ENCODE results near the gene INTS11. TPM values are rescaled to one million over a fixed set of nuclear protein-coding genes. Genes with fewer than 3 reads are reported as not detected.

INTS11 gene
- polyA plus RNA-seq, 3 donors = 46.2 to 154 (median 49.6) TPM

DNA sequence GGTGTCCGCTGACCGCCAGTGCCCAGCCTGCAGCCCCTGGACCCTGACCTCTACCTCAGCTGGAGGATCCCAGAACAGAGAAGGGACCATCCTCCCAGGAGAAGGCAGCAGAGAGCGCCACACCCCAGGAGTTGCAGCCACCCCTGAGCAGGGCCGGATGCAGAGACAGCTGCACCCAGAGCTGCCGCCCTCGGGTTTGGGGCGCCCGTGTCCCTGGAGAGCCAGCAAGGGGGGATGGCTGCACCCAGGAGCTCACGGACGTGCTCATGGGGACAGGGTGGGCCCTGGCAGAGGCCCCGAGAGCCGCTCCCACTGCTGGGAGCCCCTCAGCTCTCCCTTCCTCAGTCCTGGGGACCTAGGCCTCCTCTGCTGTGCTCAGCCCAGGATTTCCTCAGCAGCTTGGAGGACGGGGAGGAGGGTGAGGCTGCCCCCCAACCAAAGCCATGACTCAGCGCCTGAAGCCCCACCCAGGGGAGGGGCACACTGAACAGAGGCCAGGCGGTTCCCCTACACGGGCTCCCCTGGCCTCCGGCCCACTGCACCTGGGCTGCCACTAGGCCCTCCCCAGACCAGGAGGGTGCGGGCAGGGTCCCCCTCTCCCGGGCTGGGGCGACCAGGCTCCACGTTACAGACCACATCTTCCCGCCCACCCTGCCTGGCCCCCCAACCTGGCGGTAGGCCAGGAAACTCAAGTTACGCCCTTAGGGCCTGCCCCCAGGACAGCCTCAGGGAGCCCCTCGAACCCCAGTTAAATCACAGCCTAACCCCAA lies 19.0 kb downstream of the INTS11 start:
- Histone ChIP-seq H3K36me3 (replicated peaks in 1 of 2; ENCODE audit: control insufficient read depth in 1 of 2, insufficient read depth in 2 of 2, low read length in 2 of 2) (peaks cover 4% of the 10 kb centered on the region in 2 donors), H3K27ac (ENCODE audit: low read depth in 1 of 2, low read length in 2 of 2) (peak overlapping the region; percentile 55 to 80), H3K79me2 (ENCODE audit: insufficient read depth, low read length) (peaks cover 46% of the 10 kb centered on the region), H3K9ac (ENCODE audit: insufficient read depth, low read length, poor library complexity, severe bottlenecking) (peak overlapping the region; percentile 81), H3K27me3 (ENCODE audit: control insufficient read depth in 2 of 2, insufficient read depth in 2 of 2, low read length in 2 of 2) (no peaks in the 10 kb centered on the region), H4K20me1 (ENCODE audit: insufficient read depth, low read length) (peaks cover 58% of the 10 kb centered on the region), H3K9me3 (replicated peaks in 1 of 2; ENCODE audit: control insufficient read depth in 1 of 2, insufficient read depth in 1 of 2, low read length in 2 of 2) (no peaks in the 10 kb centered on the region), H3K4me1 (ENCODE audit: control insufficient read depth in 1 of 2, insufficient read depth in 2 of 2, low read length in 2 of 2) (peaks cover 39 to 55% of the 10 kb centered on the region in 2 donors), H3K4me2 (replicated peaks; ENCODE audit: extremely low read depth, low read length, poor library complexity, severe bottlenecking) (peak overlapping the region; percentile 99), H2AFZ (ENCODE audit: insufficient read depth, low read depth, low read length, poor library complexity, severe bottlenecking) (peak overlapping the region; percentile 59), H3K4me3 (replicated peaks in 1 of 3; ENCODE audit: low read depth in 2 of 3, low read length in 3 of 3) (peak overlapping the region; percentile 12 to 91 (median 57))
- Mint-ChIP-seq H3K4me1 (peaks cover 36% of the 10 kb centered on the region), H3K4me3 (peak overlapping the region; percentile 81 to 90), H3K27me3 (ENCODE audit: low read depth in 3 of 3) (peaks cover 0 to 6% (median 2%) of the 10 kb centered on the region in 3 donors), H3K36me3 (peaks cover 0 to 5% of the 10 kb centered on the region in 2 donors), H3K9me3 (no peaks in the 10 kb centered on the region), H3K27ac (peak overlapping the region; percentile 54 to 91 (median 84))
- peak; percentile 66 to 77 (median 67) for DNase-seq
- TF ChIP-seq, protein P1, sequence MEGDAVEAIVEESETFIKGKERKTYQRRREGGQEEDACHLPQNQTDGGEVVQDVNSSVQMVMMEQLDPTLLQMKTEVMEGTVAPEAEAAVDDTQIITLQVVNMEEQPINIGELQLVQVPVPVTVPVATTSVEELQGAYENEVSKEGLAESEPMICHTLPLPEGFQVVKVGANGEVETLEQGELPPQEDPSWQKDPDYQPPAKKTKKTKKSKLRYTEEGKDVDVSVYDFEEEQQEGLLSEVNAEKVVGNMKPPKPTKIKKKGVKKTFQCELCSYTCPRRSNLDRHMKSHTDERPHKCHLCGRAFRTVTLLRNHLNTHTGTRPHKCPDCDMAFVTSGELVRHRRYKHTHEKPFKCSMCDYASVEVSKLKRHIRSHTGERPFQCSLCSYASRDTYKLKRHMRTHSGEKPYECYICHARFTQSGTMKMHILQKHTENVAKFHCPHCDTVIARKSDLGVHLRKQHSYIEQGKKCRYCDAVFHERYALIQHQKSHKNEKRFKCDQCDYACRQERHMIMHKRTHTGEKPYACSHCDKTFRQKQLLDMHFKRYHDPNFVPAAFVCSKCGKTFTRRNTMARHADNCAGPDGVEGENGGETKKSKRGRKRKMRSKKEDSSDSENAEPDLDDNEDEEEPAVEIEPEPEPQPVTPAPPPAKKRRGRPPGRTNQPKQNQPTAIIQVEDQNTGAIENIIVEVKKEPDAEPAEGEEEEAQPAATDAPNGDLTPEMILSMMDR (IDR thresholded peaks at IDR 0.05) = no peak
- WGBS (ENCODE audit: insufficient coverage) = 6% methylated on average over 23 of the region's 25 CpGs
- intact Hi-C loops (cut with micrococcal nuclease) = loop anchor here in 1 of 2 donors (5.0 kb wide), 2 partner anchors 72 to 477 kb away; partner anchors contain the start of gene AURKAIP1

DNA sequence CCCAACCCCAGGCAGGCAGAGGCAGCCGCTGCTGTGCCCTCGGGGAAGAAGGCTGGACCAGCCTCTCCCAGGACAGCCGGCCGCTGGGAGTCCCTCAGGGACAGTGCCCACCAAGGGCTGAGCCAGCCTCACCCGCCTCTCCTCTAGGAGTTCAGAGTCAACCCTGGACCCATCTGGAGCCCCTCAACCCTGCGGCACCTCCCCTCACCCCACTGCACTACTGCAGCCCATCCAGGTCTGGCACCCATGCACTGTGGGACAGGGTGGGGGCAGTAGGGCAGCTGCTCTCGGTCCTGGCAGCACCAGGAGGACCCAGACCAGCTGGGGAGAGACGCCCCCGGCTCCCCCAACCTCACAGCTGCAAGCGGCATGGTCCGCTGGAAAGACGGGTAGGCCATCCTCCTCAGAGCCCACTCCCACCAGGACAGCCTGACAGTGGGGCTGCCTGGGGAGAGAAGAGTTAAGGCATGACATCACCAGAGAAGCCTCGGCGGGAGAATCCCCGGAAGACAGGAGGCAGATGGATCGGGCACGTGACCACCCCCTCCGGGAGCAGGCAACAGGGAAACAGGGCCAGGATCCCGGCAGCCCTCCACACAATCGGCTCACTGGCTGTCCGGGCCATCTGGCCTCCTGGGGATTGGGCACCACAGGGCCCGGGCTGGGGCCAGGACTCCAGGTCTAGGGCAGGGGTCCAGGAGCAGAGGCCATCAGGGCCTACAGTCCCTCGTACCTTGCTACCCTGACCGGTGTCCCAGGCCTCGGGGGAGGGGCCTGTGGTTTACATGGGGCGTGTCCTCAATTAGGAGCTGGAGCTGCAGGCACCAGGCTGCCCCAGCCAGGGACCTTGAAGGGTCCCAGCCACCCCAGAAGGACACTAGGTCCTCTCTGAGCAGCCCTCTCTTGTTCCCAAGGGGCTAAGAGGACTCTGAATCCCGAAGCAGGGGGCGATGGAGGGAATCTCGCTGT lies 19.8 kb downstream of the INTS11 start:
- intact Hi-C loops (cut with micrococcal nuclease) = loop anchor here in 1 of 2 donors (5.0 kb wide), 2 partner anchors 73 to 478 kb away; partner anchors contain the start of gene AURKAIP1
- Mint-ChIP-seq H3K27me3 (ENCODE audit: low read depth in 3 of 3) (peaks cover 0 to 6% (median 2%) of the 10 kb centered on the region in 3 donors), H3K36me3 (peaks cover 0 to 9% of the 10 kb centered on the region in 2 donors), H3K4me3 (peak overlapping the region; percentile 81 to 90), H3K9me3 (no peaks in the 10 kb centered on the region), H3K27ac (peak overlapping the region; percentile 15 to 86 (median 76)), H3K4me1 (peaks cover 34% of the 10 kb centered on the region)
- Histone ChIP-seq H3K4me2 (replicated peaks; ENCODE audit: extremely low read depth, low read length, poor library complexity, severe bottlenecking) (peak overlapping the region; percentile 99), H3K9me3 (replicated peaks in 1 of 2; ENCODE audit: control insufficient read depth in 1 of 2, insufficient read depth in 1 of 2, low read length in 2 of 2) (no peaks in the 10 kb centered on the region), H3K36me3 (replicated peaks in 1 of 2; ENCODE audit: control insufficient read depth in 1 of 2, insufficient read depth in 2 of 2, low read length in 2 of 2) (no peaks in the 10 kb centered on the region), H2AFZ (ENCODE audit: insufficient read depth, low read depth, low read length, poor library complexity, severe bottlenecking) (peak overlapping the region; percentile 59), H3K4me3 (replicated peaks in 1 of 3; ENCODE audit: low read depth in 2 of 3, low read length in 3 of 3) (peak overlapping the region; percentile 12 to 91 (median 57)), H3K27me3 (ENCODE audit: control insufficient read depth in 2 of 2, insufficient read depth in 2 of 2, low read length in 2 of 2) (no peaks in the 10 kb centered on the region), H3K9ac (ENCODE audit: insufficient read depth, low read length, poor library complexity, severe bottlenecking) (peak overlapping the region; percentile 81), H3K79me2 (ENCODE audit: insufficient read depth, low read length) (peaks cover 46% of the 10 kb centered on the region), H3K27ac (ENCODE audit: low read depth in 1 of 2, low read length in 2 of 2) (peak overlapping the region; percentile 55 to 80), H4K20me1 (ENCODE audit: insufficient read depth, low read length) (peaks cover 58% of the 10 kb centered on the region), H3K4me1 (ENCODE audit: control insufficient read depth in 1 of 2, insufficient read depth in 2 of 2, low read length in 2 of 2) (peaks cover 38 to 52% of the 10 kb centered on the region in 2 donors)
- peak in 2 of 3 donors; percentile 4 to 39 for DNase-seq
- 26% methylated on average over 21 of the region's 29 CpGs for WGBS (ENCODE audit: insufficient coverage)
- TF ChIP-seq, protein P1 (IDR thresholded peaks at IDR 0.05) = no peak
